ENCODE data around the gene MRPL38. TPM values are rescaled to one million over a fixed set of nuclear protein-coding genes. Genes with fewer than 3 reads are reported as not detected.
"Not testable (repeated sequence)": the region's sequence is repeated elsewhere in the genome, so short reads cannot be mapped to it uniquely, and the experiment has no call there.

MRPL38 gene
- total RNA-seq, 2 donors from 2014 or later = 27.2 to 36.4 TPM

DNA sequence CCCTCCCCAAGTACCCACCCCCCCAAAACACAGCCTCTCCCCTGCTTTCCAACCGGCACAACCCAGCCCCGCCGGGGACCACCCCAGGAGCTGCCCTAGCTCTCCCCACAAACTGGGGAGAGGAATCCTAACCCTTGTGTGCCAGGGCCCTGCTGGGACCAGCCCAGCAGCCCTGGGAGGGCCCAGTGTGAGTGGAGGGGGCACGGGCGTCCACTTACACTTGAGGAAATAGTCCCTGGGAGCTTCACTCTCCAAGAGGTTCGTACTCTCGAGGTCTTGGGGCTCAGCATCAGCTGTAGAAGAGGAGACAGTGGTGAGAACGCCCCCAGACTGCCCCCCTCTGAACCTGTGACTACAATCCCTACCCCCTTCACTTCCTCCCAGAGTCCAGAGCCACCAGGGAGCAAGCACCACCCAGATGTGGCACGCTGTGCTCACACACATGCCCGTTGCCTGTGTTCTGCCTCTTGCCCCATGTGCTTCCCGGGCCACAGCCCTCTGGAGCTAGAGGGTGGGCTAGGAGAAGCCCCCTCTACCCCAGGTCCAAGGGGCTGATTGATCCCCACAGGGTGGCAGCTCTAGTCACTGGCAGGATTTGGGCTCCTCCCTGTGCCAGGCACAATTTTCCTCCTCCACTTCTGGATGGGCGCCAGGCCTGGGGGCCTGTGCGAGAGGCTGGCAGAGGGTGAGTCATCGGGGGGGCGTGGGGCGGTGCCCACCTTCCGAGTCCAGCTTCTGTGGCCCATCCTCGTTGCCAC is 29.3 kb downstream of the MRPL38 start:
- no peaks in the 10 kb centered on the region for H3K9me3 ChIP-seq
- DNase-seq (ENCODE audit: low spot score) = no peak
- TF ChIP-seq, protein P1, sequence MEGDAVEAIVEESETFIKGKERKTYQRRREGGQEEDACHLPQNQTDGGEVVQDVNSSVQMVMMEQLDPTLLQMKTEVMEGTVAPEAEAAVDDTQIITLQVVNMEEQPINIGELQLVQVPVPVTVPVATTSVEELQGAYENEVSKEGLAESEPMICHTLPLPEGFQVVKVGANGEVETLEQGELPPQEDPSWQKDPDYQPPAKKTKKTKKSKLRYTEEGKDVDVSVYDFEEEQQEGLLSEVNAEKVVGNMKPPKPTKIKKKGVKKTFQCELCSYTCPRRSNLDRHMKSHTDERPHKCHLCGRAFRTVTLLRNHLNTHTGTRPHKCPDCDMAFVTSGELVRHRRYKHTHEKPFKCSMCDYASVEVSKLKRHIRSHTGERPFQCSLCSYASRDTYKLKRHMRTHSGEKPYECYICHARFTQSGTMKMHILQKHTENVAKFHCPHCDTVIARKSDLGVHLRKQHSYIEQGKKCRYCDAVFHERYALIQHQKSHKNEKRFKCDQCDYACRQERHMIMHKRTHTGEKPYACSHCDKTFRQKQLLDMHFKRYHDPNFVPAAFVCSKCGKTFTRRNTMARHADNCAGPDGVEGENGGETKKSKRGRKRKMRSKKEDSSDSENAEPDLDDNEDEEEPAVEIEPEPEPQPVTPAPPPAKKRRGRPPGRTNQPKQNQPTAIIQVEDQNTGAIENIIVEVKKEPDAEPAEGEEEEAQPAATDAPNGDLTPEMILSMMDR (IDR thresholded peaks at IDR 0.05) = no peak
- H3K4me1 ChIP-seq = peaks cover 0 to 72% of the 10 kb centered on the region in 2 donors
- peak overlapping the region in 1 of 2 donors; percentile 63 for H3K4me3 ChIP-seq
- H3K27ac ChIP-seq = peak overlapping the region; percentile 93 to 94
- H3K36me3 ChIP-seq = peaks cover 20% of the 10 kb centered on the region
- no peaks in the 10 kb centered on the region for H3K27me3 ChIP-seq

DNA sequence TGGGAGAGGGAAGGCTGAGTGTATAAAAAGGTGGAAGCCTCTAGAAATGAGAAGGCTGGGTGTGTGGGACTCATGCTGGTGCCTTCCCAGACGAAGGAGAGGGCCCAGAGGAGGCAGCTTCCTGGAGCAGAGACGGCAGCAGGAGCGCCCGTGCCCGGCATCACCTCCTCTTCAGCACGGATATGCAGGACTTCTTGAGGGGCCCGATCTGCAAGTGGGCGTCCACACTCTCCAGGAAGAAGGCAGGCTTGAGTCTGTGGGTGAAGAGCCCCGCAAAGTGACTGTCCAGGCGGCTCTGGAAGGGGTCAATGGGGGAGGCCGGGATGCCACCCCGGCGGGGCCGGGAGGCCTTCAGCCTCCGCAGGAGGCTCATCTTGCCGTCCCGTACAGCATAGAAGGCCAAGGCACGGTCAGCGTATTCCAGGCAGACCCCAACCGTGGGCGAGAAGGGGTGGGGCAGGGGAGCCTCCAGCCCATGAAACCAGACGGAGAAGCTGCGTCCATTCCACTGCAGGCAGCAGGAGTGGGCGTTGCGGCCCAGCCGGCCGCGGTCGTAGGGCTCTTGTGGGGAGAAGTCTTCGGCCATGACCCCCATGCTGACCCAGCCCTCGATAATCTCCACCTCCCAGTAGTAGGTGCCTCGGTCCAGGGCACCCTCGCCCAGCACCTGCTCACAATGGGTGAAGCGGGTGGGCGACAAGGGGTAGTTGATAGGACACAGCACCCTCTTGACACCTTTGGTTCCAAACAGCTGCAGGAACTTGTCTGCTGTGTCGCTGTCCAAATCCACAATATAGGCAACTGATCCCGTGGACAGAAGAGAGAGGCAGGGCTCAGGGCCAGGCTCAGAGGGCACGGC is 30.1 kb downstream of the MRPL38 start:
- DNase-seq (ENCODE audit: low spot score) = no peak
- H3K4me1 ChIP-seq = peaks cover 0 to 80% of the 10 kb centered on the region in 2 donors
- TF ChIP-seq, protein P1 (IDR thresholded peaks at IDR 0.05) = no peak

DNA sequence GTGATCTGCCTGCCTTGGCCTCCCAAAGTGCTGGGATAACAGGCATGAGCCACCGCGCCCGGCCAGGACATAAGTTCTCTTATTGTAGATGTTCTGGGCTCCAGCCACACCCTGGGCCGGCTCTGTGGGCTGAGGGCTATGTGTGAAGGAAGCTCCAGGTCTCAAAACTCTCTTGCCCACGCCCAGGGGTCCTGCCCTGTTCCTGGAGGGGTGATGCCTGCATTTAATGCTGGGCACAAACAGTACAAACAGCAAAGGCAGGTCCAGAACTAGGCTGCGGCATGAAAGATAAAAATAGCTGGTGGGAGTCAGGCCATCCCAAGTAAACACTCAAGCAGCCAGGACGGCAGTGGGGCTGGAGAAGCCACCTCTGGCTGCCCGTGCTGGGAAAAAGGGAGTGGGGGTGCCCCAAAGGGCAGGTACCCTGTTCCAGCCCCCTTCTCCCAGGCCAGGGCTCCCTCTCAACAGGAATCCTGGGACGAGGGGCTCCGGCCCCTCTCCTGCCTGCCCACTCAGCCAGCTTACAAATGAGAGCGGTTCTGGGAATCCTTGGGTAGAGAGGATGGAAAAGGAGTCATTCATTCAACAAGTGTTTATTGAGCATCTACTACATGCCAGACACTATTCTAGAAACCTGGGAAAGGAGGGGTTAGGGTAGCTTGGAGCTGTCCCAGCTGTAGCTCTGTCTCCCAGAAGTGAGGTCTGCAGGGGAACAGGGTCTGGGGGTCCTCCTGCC is 30.9 kb downstream of the MRPL38 start:
- Histone ChIP-seq H3K4me1 (peaks cover 0 to 82% of the 10 kb centered on the region in 2 donors), H3K4me3 (no peak overlapping the region), H3K27ac (peak overlapping the region; percentile 91 to 94), H3K36me3 (peaks cover 20% of the 10 kb centered on the region), H3K9me3 (no peaks in the 10 kb centered on the region), H3K27me3 (no peaks in the 10 kb centered on the region)
- no peak for DNase-seq (ENCODE audit: low spot score)
- TF ChIP-seq, protein P1 (IDR thresholded peaks at IDR 0.05) = no peak

More for the DNA sequence above, 30.1 kb downstream of the MRPL38 start:
- Histone ChIP-seq H3K27me3 (no peaks in the 10 kb centered on the region), H3K4me3 (no peak overlapping the region), H3K36me3 (peaks cover 20% of the 10 kb centered on the region), H3K9me3 (no peaks in the 10 kb centered on the region), H3K27ac (peak overlapping the region; percentile 93 to 94)

DNA sequence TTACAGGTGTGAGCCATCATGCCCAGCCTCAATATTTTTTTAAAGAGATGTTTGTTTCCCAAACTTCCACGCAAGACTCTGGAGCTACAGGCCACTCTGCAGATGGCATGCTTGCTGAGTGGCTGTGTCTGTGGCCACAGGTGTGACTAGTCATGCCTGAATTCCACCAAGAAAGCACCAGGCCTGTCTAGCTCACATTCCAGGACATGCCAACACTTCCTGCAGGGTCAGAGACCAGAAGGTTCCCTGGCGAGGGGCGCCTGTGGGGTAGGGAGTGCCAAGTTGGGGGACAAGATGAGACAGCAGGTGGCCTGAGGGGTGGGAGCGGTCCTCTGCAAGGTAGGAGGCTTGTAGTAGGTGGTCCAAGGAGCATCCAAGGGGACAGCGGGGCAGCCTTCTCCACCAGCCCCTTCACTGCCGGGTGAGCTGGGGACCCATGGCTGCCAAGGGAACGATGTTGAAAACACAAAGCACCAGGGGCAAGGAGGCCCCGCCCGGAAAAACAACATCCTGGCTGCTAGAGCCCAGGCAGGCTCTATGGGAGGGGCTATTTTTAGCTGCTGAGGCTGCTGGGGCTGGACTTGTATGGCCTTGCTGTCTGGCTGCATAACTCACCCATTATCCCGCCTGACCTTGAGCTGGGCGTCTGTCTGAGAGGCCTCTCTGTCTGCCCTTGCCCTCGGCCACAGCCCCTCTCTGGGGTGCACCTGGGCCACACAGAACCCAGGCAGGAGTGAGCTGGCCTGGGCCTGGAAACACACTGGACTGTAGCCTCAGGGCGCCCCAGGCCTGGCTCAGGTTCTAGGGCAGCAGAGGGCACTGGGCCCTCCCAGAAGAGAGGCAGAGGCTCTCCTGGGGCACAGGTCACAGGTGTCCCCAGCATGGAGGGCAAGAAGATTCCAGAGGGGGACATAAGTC is 32.0 kb downstream of the MRPL38 start:
- TF ChIP-seq, protein P1 (IDR thresholded peaks at IDR 0.05) = no peak
- no peaks in the 10 kb centered on the region for H3K9me3 ChIP-seq
- no peak overlapping the region for H3K4me3 ChIP-seq
- H3K36me3 ChIP-seq = peaks cover 20% of the 10 kb centered on the region
- peak; percentile 95 for DNase-seq (ENCODE audit: low spot score)
- H3K4me1 ChIP-seq = peaks cover 0 to 86% of the 10 kb centered on the region in 2 donors
- no peaks in the 10 kb centered on the region for H3K27me3 ChIP-seq
- H3K27ac ChIP-seq = peak overlapping the region; percentile 91 to 94

DNA sequence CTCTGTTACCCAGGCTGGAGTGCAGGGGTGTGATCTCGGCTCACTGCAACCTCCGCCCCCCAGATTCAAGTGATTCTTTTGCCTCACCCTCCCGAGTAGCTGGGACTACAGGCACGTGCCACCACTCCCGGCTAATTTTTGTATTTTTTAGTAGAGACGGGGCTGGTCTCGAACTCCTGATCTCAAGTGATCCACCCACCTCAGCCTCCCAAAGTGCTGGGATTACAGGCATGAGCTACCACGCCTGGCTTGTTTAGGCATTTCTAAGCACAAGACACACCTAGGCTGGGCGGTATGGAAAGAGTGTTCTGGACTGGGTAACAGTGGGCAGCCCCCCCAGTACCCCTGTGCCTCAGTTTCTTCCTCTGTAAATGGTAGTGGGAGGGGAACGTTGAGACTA is 34.5 kb downstream of the MRPL38 start:
- not testable (repeated sequence) for H3K9me3 ChIP-seq; H3K4me3 ChIP-seq; DNase-seq (ENCODE audit: low spot score); H3K27me3 ChIP-seq
- Histone ChIP-seq H3K36me3 (peaks cover 15% of the 10 kb centered on the region), H3K27ac (peak overlapping the region; percentile 85 to 88), H3K4me1 (peaks cover 0 to 61% of the 10 kb centered on the region in 2 donors)

Measured in right atrium auricular region (tissue), 2 donors.